Fibroblast of lung (primary cell): ENCODE results near the gene ENKUR.

Source experiments
- CTCF ChIP-seq, 2 donors: IDR thresholded peaks in 1 of 2; conservative IDR thresholded peaks in 1 of 2; 1 replicate in 1 of 2; 2 replicates in 1 of 2; pipeline ENCODE4 v1.5.1; 2011 to 2012; ENCODE audit warnings: low read length in 2 of 2, control low read depth in 1 of 2, inconsistent platforms in 1 of 2, low read depth in 1 of 2, mild to moderate bottlenecking in 1 of 2
- EZH2 ChIP-seq: IDR thresholded peaks from 2 replicates; pipeline ENCODE4 v1.5.1; 2012; ENCODE audit warnings: low read length, control low read depth, mild to moderate bottlenecking; ENCODE audit errors: missing control alignments

DNA sequence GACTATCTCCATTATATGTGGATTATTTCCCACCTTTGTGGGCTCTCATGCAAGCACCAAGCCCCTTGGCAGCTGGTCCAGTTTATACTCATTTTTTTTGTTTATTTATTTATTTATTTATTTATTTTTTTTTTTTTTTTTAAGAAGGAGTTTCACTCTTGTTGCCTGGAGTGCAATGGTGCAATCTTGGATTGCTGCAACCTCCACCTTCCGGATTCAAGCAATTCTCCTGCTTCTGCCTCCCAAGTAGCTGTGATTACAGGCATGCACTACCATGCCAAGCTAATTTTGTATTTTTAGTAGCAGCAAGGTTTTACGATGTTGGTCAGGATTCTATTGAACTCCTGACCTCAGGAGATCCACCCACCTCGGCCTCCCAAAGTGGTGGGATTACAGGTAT lies 66.3 kb downstream of the ENKUR start:
- no peak for TF ChIP-seq CTCF (conservative IDR thresholded peaks at IDR 0.05 in 1 of 2, IDR thresholded peaks at IDR 0.05 in 1 of 2; ENCODE audit: low read depth in 1 of 2, low read length in 2 of 2)
- no peak for TF ChIP-seq EZH2
